Esophagus squamous epithelium (tissue), 5 donors: ENCODE measurements around the gene ST7. TPM values are rescaled to one million over a fixed set of nuclear protein-coding genes. Genes with fewer than 3 reads are reported as not detected.

Source experiments
- DNase-seq: peaks from one replicate; lab custom pipeline; 2025; lab: John Stamatoyannopoulos, UW
- H3K27ac ChIP-seq, 4 donors: fragments of 200-600 bp; sonication (generic); one replicate each; pipeline ENCODE4 v1.5.1; 2016 to 2019; ENCODE audit warnings: mild to moderate bottlenecking in 1 of 4
- H3K27me3 ChIP-seq, 4 donors: fragments of 200-600 bp; sonication (generic); 1 replicate in 3 of 4; 2 replicates in 1 of 4; pipeline versions ENCODE4 v1.5.1 to v1.6.0; 2017 to 2021; ENCODE audit warnings: antibody characterized with exemption in 1 of 4
- H3K36me3 ChIP-seq, 3 donors: fragments of 200-600 bp; sonication (generic); one replicate each; pipeline ENCODE4 v1.5.1; 2016 to 2019
- H3K4me1 ChIP-seq, 3 donors: fragments of 200-600 bp; sonication (generic); one replicate each; pipeline ENCODE4 v1.5.1; 2017 to 2019
- H3K4me3 ChIP-seq, 4 donors: fragments of 200-600 bp; sonication (generic); 1 replicate in 3 of 4; 2 replicates in 1 of 4; pipeline ENCODE4 v1.5.1; 2016 to 2019; ENCODE audit warnings: mild to moderate bottlenecking in 2 of 4, moderate library complexity in 1 of 4
- H3K9me3 ChIP-seq, 3 donors: fragments of 200-600 bp; sonication (generic); one replicate each; pipeline ENCODE4 v1.5.1; 2016 to 2019
- CTCF ChIP-seq, 6 experiments: fragments of 450-650 bp in 4 of 6; fragments of 200-600 bp in 2 of 6; sonication (generic) in 2 of 6; IDR thresholded peaks; one replicate each; pipeline ENCODE4 v1.5.1; 2016 to 2019; ENCODE audit warnings: antibody characterized with exemption in 6 of 6, mild to moderate bottlenecking in 4 of 6, moderate library complexity in 4 of 6
- POLR2A ChIP-seq, 4 donors: fragments of 450-650 bp; IDR thresholded peaks; one replicate each; pipeline ENCODE4 v1.6.1; 2017; ENCODE audit warnings: antibody characterized with exemption in 4 of 4, mild to moderate bottlenecking in 4 of 4, moderate library complexity in 3 of 4
- WGBS, 2 donors: methylation state at CpG; one replicate each; pipeline ENCODE4 v1.1.5; 2018; 5-methylcytosine and 5-hydroxymethylcytosine counted together
- intact Hi-C: fragments of 100-400 bp; cut with DNase I; formaldehyde crosslinking; loops from one replicate; pipeline ENCODE4 v1.15.0; 2022
- total RNA-seq, 4 donors: library from RNA; depleted of rRNA; stranded (reverse); fragments of >200 nt; gene quantifications; one replicate each; pipeline ENCODE4 v1.1.0, GENCODE V29; 2016
- donor health status: DM: yes; HTN: yes; CAD: no.

ST7 gene
- total RNA-seq, 4 donors from 2014 or later: 12.9 to 18.0 (median 15.3) TPM

DNA sequence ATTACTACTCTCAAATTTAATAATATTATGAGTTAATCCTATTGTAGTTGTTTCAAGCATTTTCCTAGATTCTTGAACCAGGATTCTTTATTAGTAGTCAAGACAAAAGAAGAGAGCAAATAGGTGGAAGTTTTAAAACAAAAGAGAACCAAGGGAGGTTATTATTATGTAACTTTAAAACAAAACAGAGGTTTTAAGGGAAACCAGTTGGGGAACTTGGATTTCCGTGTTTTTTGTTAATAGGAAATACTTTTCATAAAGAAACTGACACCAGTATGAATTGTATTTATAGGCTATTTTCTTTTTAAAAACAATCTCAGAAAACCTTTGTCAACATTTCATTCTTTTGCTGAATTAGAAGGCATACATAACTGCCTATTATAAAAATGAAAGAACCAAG, 185.7 kb downstream of the ST7 start:
- peaks cover 0 to 13% (median 0%) of the 10 kb centered on the region in 3 donors for H3K4me1 ChIP-seq
- intact Hi-C loops: no loop called here
- no peaks in the 10 kb centered on the region for H3K9me3 ChIP-seq
- H3K36me3 ChIP-seq: peaks cover 0 to 61% (median 0%) of the 10 kb centered on the region in 3 donors
- 36 to 57% methylated on average over 1 of the region's 1 CpG for WGBS, 2 donors
- H3K4me3 ChIP-seq: no peak overlapping the region
- TF ChIP-seq POLR2A (IDR thresholded peaks at IDR 0.05): no peak
- no peak for TF ChIP-seq CTCF (IDR thresholded peaks at IDR 0.05)
- no peaks in the 10 kb centered on the region for H3K27me3 ChIP-seq
- H3K27ac ChIP-seq: no peak overlapping the region
- DNase-seq: no peak

GRCh38 chr7:117139397-117139984, 186.2 kb downstream of the ST7 start:
- no peak overlapping the region for H3K27ac ChIP-seq
- no peaks in the 10 kb centered on the region for H3K9me3 ChIP-seq
- intact Hi-C loops: no loop called here
- 78 to 97% methylated on average over 1 to 3 of the region's 3 CpGs for WGBS, 2 donors
- no peak for DNase-seq
- H3K36me3 ChIP-seq: peaks cover 0 to 56% (median 0%) of the 10 kb centered on the region in 3 donors
- H3K4me1 ChIP-seq: peaks cover 0 to 13% (median 0%) of the 10 kb centered on the region in 3 donors
- H3K27me3 ChIP-seq: no peaks in the 10 kb centered on the region
- TF ChIP-seq POLR2A (IDR thresholded peaks at IDR 0.05) (no peak), CTCF (IDR thresholded peaks at IDR 0.05) (no peak)
- H3K4me3 ChIP-seq: no peak overlapping the region

DNA sequence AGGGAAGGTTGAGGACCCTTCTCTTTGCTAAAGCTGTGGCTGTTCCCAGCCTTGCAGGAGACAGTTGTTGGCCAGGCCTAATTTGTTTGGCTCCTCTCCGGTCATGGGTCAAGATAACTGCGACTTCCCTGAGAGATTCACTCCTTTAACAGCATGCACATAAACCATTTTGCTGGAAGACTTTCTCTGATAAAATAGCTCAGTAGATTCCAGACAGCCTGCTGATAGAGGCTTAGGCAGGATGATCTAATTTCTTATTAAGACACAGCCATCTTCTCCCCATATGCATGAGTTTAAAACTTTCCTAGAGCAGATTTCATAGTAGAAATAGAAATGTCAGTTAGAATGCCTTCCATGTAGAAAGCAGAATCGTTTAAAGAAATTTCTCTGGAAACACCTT, 187.6 kb downstream of the ST7 start:
- intact Hi-C loops: no loop called here
- DNase-seq: no peak
- WGBS, 2 donors: 71 to 91% methylated on average over 3 of the region's 3 CpGs
- no peaks in the 10 kb centered on the region for H3K9me3 ChIP-seq
- peaks cover 0 to 13% (median 0%) of the 10 kb centered on the region in 3 donors for H3K4me1 ChIP-seq
- peaks cover 0 to 45% (median 0%) of the 10 kb centered on the region in 3 donors for H3K36me3 ChIP-seq
- H3K4me3 ChIP-seq: no peak overlapping the region
- H3K27ac ChIP-seq: no peak overlapping the region
- no peaks in the 10 kb centered on the region for H3K27me3 ChIP-seq
- TF ChIP-seq POLR2A (IDR thresholded peaks at IDR 0.05): no peak
- TF ChIP-seq CTCF (IDR thresholded peaks at IDR 0.05): no peak

GRCh38 chr7:117143066-117143465, 189.8 kb downstream of the ST7 start:
- H3K27me3 ChIP-seq: no peaks in the 10 kb centered on the region
- no peak overlapping the region for H3K4me3 ChIP-seq
- WGBS, 2 donors: 58 to 71% methylated on average over 4 of the region's 4 CpGs
- H3K4me1 ChIP-seq: peaks cover 0 to 13% (median 0%) of the 10 kb centered on the region in 3 donors
- no peak for TF ChIP-seq CTCF (IDR thresholded peaks at IDR 0.05)
- no peak for TF ChIP-seq POLR2A (IDR thresholded peaks at IDR 0.05)
- DNase-seq: no peak
- no peak overlapping the region for H3K27ac ChIP-seq
- no peaks in the 10 kb centered on the region for H3K9me3 ChIP-seq
- peaks cover 0 to 34% (median 0%) of the 10 kb centered on the region in 3 donors for H3K36me3 ChIP-seq
- intact Hi-C loops: no loop called here

GRCh38 chr7:117143580-117143979, 190.3 kb downstream of the ST7 start:
- DNase-seq: no peak

More at GRCh38 chr7:117143580-117143979, 190.3 kb downstream of the ST7 start:
- 49 to 64% methylated on average over 2 of the region's 2 CpGs for WGBS, 2 donors
- peaks cover 0 to 34% (median 0%) of the 10 kb centered on the region in 3 donors for H3K36me3 ChIP-seq
- no peaks in the 10 kb centered on the region for H3K27me3 ChIP-seq
- TF ChIP-seq CTCF (IDR thresholded peaks at IDR 0.05) (no peak), POLR2A (IDR thresholded peaks at IDR 0.05) (no peak)
- intact Hi-C loops: no loop called here
- peaks cover 0 to 12% (median 0%) of the 10 kb centered on the region in 3 donors for H3K4me1 ChIP-seq
- no peak overlapping the region for H3K27ac ChIP-seq
- no peak overlapping the region for H3K4me3 ChIP-seq
- H3K9me3 ChIP-seq: no peaks in the 10 kb centered on the region
